ENCODE results near the gene SLC2A11.

SLC2A11 gene, protein sequence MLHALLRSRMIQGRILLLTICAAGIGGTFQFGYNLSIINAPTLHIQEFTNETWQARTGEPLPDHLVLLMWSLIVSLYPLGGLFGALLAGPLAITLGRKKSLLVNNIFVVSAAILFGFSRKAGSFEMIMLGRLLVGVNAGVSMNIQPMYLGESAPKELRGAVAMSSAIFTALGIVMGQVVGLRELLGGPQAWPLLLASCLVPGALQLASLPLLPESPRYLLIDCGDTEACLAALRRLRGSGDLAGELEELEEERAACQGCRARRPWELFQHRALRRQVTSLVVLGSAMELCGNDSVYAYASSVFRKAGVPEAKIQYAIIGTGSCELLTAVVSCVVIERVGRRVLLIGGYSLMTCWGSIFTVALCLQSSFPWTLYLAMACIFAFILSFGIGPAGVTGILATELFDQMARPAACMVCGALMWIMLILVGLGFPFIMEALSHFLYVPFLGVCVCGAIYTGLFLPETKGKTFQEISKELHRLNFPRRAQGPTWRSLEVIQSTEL

DNA sequence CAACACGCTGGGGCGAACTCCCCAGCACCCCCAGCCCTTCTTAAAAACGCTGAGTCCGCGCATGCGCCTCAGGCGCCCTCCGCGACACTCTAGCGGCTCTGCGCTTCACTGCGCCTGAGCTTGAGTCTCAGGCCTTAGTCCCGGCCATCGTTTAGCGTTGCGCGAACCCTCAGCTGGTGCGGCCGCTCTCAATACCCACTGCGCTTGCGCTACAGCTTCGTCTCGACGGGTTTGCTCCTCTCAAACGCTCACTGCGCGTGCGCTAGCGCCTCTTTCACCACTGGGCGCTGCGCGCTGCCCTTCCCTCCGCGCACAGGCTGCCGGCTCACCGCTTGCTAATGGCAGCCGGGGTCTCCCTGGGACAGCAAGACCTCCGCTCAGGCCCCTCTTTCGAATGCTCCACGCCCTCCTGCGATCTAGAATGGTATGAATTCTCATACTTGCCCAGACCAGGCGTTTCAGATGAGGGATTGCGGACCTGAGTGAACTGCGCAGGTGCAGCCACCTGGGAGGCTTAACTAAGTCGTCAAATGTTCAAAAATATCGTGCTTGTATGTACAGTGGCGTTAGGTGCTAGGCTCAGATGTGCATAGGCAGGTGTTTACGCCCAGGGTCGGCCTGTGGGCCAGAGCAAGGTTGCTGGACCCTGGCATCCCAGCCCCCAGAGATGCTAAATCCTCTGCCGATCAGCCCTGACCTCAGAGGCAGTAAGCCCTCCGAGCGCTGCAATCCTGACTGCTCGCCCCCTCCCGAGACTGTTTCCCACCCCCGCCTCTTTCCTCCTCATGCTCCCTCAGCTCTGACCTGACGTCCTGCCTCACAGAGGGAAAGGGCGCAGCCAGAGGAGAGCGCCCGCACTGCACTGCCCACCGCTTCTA is at the start of gene SLC2A11:
Gene SLC2A11 (plus strand): TSS at position 270 of the 878 bp plus-strand sequence. CDS start 125 bp downstream, at position 395.
- peak; percentile 98 to 100 for DNase-seq

DNA sequence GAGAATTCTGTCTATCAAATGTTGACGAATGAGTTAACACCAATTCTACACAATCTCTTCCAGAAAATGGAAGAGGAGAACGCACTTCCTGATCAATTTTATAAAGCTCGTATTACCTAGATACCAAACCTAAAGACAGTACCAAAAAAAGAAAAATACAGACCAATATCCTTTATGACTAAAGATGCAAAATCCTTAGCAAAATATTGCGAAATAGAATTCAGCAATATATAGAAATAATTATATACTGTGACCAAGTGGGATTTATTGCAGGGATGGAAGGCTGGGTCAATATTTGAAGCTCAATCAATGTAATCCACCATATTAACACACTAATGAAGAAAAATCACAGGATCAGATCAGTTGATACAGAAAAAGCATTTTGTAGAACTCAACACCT is 45.3 kb upstream of the SLC2A11 start:
- no peak for DNase-seq

GRCh38 chr22:23815541-23816155 is 42.0 kb upstream of the SLC2A11 start:
- DNase-seq = no peak

- DNase-seq = peak in 1 of 2 experiments; percentile 19
These were observed 41.3 kb upstream of the SLC2A11 start for GRCh38 chr22:23816156-23816976.

GRCh38 chr22:23817146-23817545 is 40.5 kb upstream of the SLC2A11 start:
- no peak for DNase-seq

DNA sequence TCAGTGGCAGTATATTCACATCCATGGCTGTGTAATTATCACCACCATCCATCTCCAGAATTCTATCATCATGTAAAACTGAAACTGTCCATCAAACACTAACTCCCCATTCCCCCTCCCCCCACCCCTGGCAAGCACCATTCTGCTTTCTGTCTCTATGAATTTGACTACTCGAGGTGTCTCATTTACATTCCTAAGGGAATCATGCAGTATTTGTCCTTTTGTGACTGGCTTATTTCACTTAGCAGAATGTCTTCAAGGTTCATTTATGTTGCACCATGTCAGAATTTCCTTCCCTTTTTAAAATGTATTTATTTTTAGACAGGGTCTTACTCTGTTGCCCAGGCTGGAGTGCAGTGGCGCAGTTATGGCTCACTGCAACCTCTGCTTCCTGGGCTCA is 39.1 kb upstream of the SLC2A11 start:
- DNase-seq = no peak

DNA sequence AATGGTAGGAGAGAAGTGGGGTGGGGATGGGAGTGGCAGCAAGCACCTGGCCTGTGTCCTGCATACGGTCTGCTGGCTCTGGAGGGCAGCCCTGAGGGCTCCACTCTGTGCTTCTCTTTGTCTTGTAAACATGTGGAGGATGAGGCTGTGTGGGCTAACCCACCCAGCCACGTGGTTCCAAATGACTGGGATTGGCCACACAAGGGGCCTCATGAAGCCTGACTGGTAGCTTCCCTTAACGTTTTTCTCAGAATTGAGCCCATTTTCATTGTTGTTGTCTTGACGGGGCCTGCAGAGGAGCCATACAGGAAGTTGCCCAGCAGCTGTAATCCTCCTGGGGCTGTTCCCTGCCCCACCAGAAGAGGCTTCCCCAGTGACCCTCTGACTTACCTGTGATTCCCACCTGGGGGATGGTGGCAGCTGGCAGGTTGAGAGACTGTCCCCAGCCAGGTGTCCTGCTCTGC is 36.9 kb upstream of the SLC2A11 start:
- no peak for DNase-seq

DNA sequence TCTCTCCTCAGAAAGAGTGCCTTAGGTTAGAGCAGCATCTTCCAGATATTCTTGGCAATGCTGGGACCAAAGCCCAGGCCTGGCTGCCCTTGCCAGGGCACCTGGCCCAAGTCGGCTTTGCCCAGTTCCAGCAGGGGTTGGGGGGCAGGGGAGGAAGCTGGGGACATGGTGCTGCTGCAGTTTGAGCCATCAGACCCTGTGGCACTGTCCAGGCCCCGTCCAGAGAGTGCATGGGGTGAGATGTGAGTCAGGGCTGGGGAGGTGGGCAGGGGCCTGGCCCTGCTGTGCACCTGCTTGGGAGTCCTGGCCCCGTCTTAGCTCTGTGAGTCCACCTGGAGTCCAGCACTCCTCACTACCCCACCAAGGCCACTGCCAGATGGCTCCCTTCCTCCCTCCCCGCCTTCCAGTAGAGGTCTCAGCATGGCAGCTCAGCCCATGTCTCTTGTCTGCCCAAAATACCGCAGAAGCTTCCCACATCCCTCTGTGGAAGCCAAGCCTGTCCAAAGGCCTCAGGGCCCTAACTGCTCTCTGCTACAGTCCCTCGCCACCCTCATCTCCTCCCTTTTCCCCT is 35.5 kb upstream of the SLC2A11 start:
- no peak for DNase-seq

DNA sequence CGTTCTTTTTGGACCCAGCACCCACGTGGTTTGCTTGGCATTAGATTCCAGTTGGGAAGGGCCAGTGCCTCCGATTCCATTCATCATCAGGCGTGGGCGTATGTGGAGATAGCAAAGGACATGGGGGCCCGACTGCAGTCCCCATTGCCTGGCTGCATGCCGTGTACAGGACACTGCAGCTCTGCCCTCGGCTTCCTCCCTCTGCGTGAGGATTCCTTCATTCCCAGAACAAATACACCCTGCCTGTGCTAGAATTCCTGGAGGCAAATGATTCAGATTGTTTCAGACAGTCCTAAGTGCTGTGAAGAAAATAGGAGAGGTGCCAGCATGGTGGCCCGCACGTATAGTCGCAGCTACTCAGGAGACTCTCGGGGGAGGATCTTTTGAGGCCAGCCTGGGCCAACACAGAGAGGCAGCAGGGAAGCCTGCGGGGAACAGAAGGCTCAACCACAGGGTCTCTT is 34.3 kb upstream of the SLC2A11 start:
- no peak for DNase-seq

GRCh38 chr22:23824476-23825245 is 33.0 kb upstream of the SLC2A11 start:
- DNase-seq = no peak

DNA sequence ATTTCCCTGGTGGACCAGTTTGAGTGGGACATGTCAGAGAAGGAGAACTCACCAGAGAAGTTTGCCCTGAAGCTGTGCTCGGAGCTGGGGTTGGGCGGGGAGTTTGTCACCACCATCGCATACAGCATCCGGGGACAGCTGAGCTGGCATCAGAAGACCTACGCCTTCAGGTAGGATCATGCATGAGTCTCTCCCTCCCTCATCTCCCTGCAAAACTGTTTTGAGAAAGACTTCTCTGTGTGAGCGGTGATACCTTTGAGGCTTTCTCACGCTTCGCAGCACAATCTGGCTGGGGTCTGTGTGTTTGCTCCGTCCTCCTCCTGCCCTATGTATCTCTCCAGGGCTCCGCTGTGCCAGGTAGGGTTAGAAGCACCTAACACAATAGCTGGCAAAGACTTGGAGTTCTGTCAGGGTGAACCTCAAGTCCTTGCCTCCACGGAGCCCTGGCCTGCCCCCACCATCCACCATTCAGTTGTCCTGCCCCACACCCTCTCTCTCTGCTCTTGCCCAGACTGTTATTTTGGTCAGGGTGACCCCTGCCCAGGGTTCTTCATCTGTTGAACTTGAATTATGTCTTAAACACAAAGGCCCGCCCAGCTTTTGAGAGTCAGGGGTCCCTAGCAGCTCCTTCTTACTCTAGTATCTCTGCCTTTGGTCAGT is 32.3 kb upstream of the SLC2A11 start:
- no peak for DNase-seq

DNA sequence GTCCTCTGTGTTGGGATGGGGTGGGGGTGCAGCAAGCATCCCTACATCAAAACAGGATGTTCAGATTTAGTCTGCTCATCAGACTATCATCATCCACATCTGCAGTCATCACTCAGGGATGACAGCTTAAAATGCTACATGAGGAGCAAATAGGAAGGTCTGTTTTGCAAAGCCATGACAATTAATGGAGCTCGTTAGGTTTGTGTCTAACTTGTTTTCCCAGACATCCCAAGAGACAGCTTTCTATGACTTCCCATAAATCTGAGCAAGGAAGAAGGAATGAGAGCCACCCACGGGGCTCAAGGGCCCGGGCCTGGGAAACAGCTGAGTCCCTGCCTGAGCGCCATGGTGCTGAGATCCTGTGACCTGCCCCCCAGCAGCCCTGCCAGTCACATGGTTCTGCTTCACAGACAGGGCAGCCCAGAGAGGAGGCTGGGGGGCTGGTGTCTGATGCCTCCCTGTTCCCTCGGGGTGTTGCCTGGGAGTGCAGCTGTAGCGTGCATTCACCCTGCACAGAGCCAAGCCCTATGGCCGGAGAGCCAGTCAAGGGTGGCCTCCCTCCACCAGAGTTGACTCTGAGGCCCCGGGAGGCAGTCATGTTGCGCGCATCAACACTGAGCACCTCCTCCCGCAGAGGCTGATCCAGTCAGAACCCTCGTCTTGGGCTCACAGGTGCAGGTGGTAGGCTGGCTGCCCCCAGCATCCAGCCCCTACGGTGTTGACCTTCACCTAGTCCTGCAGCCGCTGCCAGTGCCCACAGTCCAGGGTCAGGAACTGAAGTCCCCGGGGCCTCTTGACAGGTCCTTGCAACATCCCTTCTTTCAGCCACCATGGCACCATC is 30.9 kb upstream of the SLC2A11 start:
- no peak for DNase-seq

DNA sequence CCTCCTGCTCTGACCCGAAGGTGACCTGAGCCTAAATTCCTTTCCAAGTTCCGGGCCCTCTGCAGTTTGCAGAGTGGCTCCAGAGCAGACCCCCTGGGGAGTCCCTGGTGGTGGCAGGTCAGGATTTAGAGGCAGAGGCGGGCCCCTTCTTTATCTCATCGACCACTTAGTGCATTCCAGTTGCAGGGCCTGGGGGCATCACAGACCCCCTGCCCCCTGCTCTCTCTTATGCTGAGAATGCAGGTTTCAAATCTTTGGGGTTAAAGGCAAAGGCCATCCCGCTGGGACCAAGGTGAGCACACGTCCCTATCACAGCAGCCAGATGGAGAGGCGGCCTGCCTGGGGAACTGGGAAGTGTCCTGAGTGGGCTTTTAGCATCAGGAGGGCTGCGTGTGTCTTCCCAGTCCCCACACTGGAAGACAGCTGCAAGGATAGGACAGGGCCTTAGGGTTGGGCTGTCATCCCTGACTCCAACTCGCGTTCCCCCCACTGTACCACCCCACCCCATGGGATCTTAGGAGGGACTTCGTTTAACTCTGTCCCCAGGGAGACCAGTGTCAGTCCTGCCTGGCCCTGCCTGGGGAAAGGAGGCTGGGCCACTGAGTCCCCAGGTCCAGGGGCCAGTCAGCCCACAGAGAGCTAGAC is 30.2 kb upstream of the SLC2A11 start:
- DNase-seq = no peak

DNA sequence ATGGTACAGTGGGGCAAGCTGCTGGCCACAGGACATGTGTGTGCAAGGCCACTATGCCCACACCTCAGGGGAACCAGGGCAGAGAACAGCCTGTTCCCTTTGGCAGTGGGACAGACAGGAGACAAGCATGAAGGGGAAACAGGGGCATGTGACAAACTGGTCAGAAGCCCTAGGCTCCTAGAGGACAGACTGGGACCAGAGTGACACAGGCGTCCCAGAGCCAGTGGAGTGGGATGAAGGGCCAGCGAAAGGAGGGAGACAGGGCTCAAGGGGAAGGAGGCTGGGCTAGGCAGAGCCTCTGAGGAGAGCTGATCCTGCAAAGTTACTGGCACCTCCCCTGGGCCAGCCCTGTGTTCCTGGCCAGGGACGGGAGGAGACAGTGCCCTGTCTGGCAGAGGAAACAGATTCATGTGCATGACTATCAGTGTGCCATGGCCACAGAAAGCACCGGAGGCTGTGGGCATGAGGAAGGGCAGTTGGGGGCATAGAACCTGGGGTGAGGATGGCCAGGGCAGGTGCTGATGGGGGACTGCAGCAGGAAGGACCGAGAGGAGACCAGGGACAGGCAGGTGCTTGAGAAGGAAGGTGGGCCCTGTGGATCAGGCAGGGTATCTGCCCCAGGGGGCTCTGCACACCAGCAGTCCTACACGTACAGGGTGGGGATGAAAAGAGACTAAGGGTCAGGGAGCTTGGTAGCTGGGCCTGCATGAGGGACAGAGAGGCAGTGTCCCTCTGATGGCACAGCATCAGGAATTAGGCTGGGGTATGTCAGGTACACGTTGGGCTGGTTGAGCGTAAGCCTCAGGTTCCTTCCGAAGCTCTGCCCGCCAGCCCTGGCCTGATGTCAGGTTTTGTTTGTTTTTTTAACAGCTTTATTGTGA is 28.6 kb upstream of the SLC2A11 start:
- no peak for DNase-seq

DNA sequence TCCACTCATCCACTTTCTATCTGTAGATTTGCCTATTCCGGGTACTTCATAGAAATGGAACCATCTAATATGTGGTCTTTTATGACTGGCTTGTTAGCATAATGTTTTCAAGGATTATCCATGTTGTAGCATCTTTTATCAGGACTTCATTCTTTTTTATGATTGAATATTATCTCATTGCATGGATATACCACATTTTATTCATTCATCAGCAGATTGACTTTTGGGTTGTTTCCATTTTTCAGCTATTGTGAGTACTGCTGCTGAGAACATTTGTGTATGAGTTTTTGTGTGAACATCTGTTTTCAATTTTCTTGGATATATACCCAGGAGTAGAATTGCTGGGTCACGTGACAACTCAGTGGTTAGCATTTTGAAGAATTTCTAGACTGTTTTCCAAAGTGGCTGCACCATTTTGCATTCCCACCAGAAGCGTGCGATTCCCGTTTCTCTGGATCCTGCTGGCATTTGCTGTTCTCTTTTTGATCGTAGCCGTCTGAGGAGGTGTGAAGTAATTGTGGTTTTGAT is 27.8 kb upstream of the SLC2A11 start:
- no peak for DNase-seq

GRCh38 chr22:23831261-23831660 is 26.4 kb upstream of the SLC2A11 start:
- no peak for DNase-seq

GRCh38 chr22:23831781-23832180 is 25.9 kb upstream of the SLC2A11 start:
- no peak for DNase-seq

All from NCI-H524 (cell line).